ENCODE results near the gene ARSJ.

GRCh38 chr4:113884655-113885054, 94.8 kb downstream of the ARSJ start:
- no peak for TF ChIP-seq CTCF (IDR thresholded peaks at IDR 0.05)
- TF ChIP-seq POLR2AphosphoS5 (IDR thresholded peaks at IDR 0.05), result no peak
- TF ChIP-seq EP300 (IDR thresholded peaks at IDR 0.05), result no peak
- no peak for TF ChIP-seq POLR2A (IDR thresholded peaks at IDR 0.05)
